ENCODE measurements around the gene DOCK8. TPM values are rescaled to one million over a fixed set of nuclear protein-coding genes. Genes with fewer than 3 reads are reported as not detected.

Gene DOCK8
- total and polyA plus RNA-seq, 3 donors from 2014 or later = 46.7 to 63.9 (median 51.4) TPM

- Histone ChIP-seq H3K27ac (no peak overlapping the region), H3K27me3 (no peaks in the 10 kb centered on the region), H3K4me1 (no peaks in the 10 kb centered on the region), H3K4me3 (no peak overlapping the region), H3K9me3 (no peaks in the 10 kb centered on the region), H3K36me3 (ENCODE audit: low read depth, missing control alignments) (no peaks in the 10 kb centered on the region)
- intact Hi-C loops (cut with DNase I; ENCODE audit: low total_unique reads) = no loop called here
- DNase-seq = no peak
- WGBS, 2 donors = 51 to 52% methylated on average over 3 of the region's 3 CpGs
- TF ChIP-seq POLR2A (IDR thresholded peaks at IDR 0.05) (no peak), CTCF (IDR thresholded peaks at IDR 0.05) (no peak)
Measured at GRCh38 chr9:371349-371748, 156.7 kb downstream of the DOCK8 start.

GRCh38 chr9:372128-372527 is 157.5 kb downstream of the DOCK8 start:
- no peak for TF ChIP-seq POLR2A (IDR thresholded peaks at IDR 0.05)
- WGBS, 2 donors = 58 to 73% methylated on average over 2 of the region's 2 CpGs
- Histone ChIP-seq H3K4me1 (no peaks in the 10 kb centered on the region), H3K9me3 (no peaks in the 10 kb centered on the region), H3K27ac (no peak overlapping the region), H3K27me3 (no peaks in the 10 kb centered on the region), H3K4me3 (no peak overlapping the region), H3K36me3 (ENCODE audit: low read depth, missing control alignments) (no peaks in the 10 kb centered on the region)
- intact Hi-C loops (cut with DNase I; ENCODE audit: low total_unique reads) = no loop called here
- no peak for DNase-seq

GRCh38 chr9:373759-374206 is 159.1 kb downstream of the DOCK8 start:
- Histone ChIP-seq H3K27ac (no peak overlapping the region), H3K9me3 (no peaks in the 10 kb centered on the region), H3K36me3 (ENCODE audit: low read depth, missing control alignments) (no peaks in the 10 kb centered on the region), H3K4me1 (no peaks in the 10 kb centered on the region), H3K27me3 (no peaks in the 10 kb centered on the region), H3K4me3 (no peak overlapping the region)
- DNase-seq = no peak
- intact Hi-C loops (cut with DNase I; ENCODE audit: low total_unique reads) = no loop called here
- TF ChIP-seq POLR2A (IDR thresholded peaks at IDR 0.05) (no peak), CTCF (IDR thresholded peaks at IDR 0.05) (no peak)
- 91 to 96% methylated on average over 3 of the region's 3 CpGs for WGBS, 2 donors

GRCh38 chr9:374736-375135 is 160.1 kb downstream of the DOCK8 start:
- TF ChIP-seq POLR2A (IDR thresholded peaks at IDR 0.05) (no peak), CTCF (IDR thresholded peaks at IDR 0.05) (no peak)
- DNase-seq = no peak
- no peaks in the 10 kb centered on the region for H3K4me1 ChIP-seq
- H3K36me3 ChIP-seq (ENCODE audit: low read depth, missing control alignments) = no peaks in the 10 kb centered on the region
- 87% methylated on average over 2 of the region's 2 CpGs for WGBS, 2 donors
- no peak overlapping the region for H3K27ac ChIP-seq
- no peaks in the 10 kb centered on the region for H3K9me3 ChIP-seq
- H3K27me3 ChIP-seq = no peaks in the 10 kb centered on the region
- no peak overlapping the region for H3K4me3 ChIP-seq
- intact Hi-C loops (cut with DNase I; ENCODE audit: low total_unique reads) = no loop called here

GRCh38 chr9:376115-376514 is 161.4 kb downstream of the DOCK8 start:
- no peak for DNase-seq
- Histone ChIP-seq H3K4me1 (no peaks in the 10 kb centered on the region), H3K4me3 (no peak overlapping the region), H3K27ac (no peak overlapping the region), H3K9me3 (no peaks in the 10 kb centered on the region), H3K27me3 (no peaks in the 10 kb centered on the region), H3K36me3 (ENCODE audit: low read depth, missing control alignments) (no peaks in the 10 kb centered on the region)
- TF ChIP-seq POLR2A (IDR thresholded peaks at IDR 0.05) = no peak
- no peak for TF ChIP-seq CTCF (IDR thresholded peaks at IDR 0.05)
- 78 to 81% methylated on average over 3 of the region's 3 CpGs for WGBS, 2 donors
- intact Hi-C loops (cut with DNase I; ENCODE audit: low total_unique reads) = no loop called here
